Brain microvascular endothelial cell (primary cell): Measurements from ENCODE around the gene IGF1R.

Experiments used
- DNase-seq: peaks from one replicate; pipeline ENCODE4 v3.0.0-alpha.2; 2020
- H3K27ac ChIP-seq: fragments of 250-450 bp; sonication (Bioruptor Pico); 2 replicates; pipeline ENCODE4 v1.5.1; 2020; ENCODE audit warnings: mild to moderate bottlenecking, moderate library complexity
- H3K27me3 ChIP-seq: fragments of 250-450 bp; sonication (Bioruptor Pico); replicated peaks from 2 replicates; pipeline ENCODE4 v1.5.1; 2020; ENCODE audit warnings: mild to moderate bottlenecking
- H3K36me3 ChIP-seq: fragments of 250-450 bp; sonication (Bioruptor Pico); replicated peaks from 2 replicates; pipeline ENCODE4 v1.5.1; 2020; ENCODE audit warnings: mild to moderate bottlenecking
- H3K4me3 ChIP-seq: 2 replicates; pipeline ENCODE4 v1.5.1; 2011; ENCODE audit warnings: low read depth, mild to moderate bottlenecking, control low read depth, low read length, moderate library complexity
- in situ Hi-C: cut with HindIII; loops from 2 replicates; pipeline ENCODE4 v1.10.0; 2017; ENCODE audit warnings: low sequenced_read_pairs, low pct_ligation_motif_present
- TF ChIP-seq, protein P1 (sequence below): IDR thresholded peaks from 2 replicates; pipeline ENCODE4 v1.5.1; 2011; ENCODE audit warnings: low read depth, mild to moderate bottlenecking, moderate library complexity, low read length, control low read depth, inconsistent platforms; ENCODE audit errors: missing control alignments

Gene IGF1R

DNA sequence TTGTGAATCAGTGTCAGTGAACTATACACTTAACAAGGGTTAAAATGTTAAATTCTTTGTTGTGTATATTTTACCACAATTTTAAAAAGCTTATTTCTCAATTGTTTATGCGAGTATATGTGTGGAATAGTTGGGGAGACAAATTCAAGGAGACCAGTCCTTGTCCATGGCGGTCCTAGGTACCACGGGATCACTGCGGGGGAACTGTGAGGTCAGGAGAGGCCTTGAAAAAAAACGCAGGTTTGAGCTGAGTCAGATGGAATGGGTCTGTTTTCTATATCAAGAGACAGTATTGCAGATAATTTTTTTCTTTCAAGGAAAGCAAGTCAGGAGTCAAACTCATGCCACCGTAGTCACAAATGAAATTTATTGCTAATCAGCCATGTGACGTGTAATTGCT lies 18.5 kb downstream of the IGF1R start:
- no peaks in the 10 kb centered on the region for H3K27me3 ChIP-seq
- in situ Hi-C loops: no loop called here
- DNase-seq: no peak

GRCh38 chr15:98667521-98668179 lies 19.3 kb downstream of the IGF1R start:
- no peak for DNase-seq
- no peak overlapping the region for H3K27ac ChIP-seq
- in situ Hi-C loops: no loop called here

More for the DNA sequence above, 18.5 kb downstream of the IGF1R start:
- Histone ChIP-seq H3K27ac (no peak overlapping the region), H3K36me3 (no peaks in the 10 kb centered on the region), H3K4me3 (no peak overlapping the region)
- TF ChIP-seq, protein P1, sequence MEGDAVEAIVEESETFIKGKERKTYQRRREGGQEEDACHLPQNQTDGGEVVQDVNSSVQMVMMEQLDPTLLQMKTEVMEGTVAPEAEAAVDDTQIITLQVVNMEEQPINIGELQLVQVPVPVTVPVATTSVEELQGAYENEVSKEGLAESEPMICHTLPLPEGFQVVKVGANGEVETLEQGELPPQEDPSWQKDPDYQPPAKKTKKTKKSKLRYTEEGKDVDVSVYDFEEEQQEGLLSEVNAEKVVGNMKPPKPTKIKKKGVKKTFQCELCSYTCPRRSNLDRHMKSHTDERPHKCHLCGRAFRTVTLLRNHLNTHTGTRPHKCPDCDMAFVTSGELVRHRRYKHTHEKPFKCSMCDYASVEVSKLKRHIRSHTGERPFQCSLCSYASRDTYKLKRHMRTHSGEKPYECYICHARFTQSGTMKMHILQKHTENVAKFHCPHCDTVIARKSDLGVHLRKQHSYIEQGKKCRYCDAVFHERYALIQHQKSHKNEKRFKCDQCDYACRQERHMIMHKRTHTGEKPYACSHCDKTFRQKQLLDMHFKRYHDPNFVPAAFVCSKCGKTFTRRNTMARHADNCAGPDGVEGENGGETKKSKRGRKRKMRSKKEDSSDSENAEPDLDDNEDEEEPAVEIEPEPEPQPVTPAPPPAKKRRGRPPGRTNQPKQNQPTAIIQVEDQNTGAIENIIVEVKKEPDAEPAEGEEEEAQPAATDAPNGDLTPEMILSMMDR: no peak

DNA sequence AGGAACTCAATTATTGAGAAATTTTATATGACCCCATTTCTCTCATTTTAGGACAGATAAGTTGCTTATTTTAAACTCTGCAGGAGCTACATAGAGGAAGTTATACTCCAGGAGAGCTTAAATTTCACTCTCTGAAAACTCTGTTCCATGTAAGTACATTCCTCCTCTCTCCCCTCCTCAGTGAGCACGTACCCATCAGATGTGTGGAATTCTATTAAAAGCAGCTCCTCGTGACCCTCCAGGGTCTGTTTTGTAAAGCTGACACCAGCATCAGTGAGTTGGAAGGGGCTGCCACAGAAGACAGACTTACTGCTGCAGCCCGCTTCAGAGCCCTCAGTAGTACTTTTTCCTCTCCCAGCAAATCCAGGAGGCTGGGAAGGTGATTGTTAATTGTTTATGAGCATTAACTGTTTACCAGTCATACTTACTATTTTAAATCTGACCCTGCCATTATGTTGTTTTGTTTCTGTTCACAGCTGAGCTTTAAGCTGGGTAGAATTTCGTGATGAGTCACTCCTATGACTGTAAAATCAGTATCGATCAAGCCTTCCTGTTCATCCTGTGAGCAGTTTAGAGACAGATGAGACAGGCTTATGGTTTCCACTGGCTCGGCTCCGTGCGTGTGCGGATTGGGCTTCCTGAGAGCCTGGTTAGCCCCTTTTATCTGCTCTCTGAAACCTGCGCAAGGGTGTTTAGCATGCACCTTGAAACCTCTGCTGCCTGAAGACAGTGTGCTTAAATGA lies 20.4 kb downstream of the IGF1R start:
- Histone ChIP-seq H3K27me3 (no peaks in the 10 kb centered on the region), H3K4me3 (no peak overlapping the region), H3K27ac (peak overlapping the region; percentile 11)

More at GRCh38 chr15:98667521-98668179, 19.3 kb downstream of the IGF1R start:
- Histone ChIP-seq H3K36me3 (no peaks in the 10 kb centered on the region), H3K27me3 (no peaks in the 10 kb centered on the region), H3K4me3 (no peak overlapping the region)
- TF ChIP-seq, protein P1: no peak

DNA sequence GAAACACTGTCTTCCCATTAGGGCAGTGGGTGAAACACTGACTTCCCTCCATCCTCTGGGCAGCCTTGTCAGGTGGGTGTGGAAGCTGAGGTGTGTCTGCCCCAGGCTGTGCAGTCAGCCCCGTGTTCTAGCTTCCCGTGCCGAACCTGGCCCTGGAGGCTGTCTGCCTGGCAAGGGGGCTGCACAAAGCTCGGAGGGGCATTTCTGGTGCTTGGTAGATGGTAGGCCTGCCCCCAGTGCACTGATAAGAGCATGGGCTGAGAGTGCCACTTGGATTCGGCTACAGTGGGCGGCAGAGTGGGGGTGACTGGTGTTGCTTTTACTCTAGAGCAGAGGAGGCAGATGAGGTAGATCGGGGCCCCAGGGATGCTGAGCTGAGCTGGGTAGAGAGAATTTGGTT lies 21.3 kb downstream of the IGF1R start:
- Histone ChIP-seq H3K27me3 (no peaks in the 10 kb centered on the region), H3K27ac (no peak overlapping the region), H3K4me3 (no peak overlapping the region), H3K36me3 (no peaks in the 10 kb centered on the region)
- in situ Hi-C loops: no loop called here
- no peak for DNase-seq
- TF ChIP-seq, protein P1: no peak

More for the DNA sequence above, 20.4 kb downstream of the IGF1R start:
- peak; percentile 36 for DNase-seq
- H3K36me3 ChIP-seq: no peaks in the 10 kb centered on the region
- TF ChIP-seq, protein P1: no peak
- in situ Hi-C loops: no loop called here

- no peak for DNase-seq
- no peaks in the 10 kb centered on the region for H3K27me3 ChIP-seq
- in situ Hi-C loops: no loop called here
- no peaks in the 10 kb centered on the region for H3K36me3 ChIP-seq
- no peak overlapping the region for H3K4me3 ChIP-seq
- TF ChIP-seq, protein P1: no peak
- H3K27ac ChIP-seq: peak overlapping the region; percentile 65
Observed at GRCh38 chr15:98671060-98672008, 23.0 kb downstream of the IGF1R start.
